ENCODE measurements around the gene MRM2.
A peak's percentile ranks its signal among the peaks of the same experiment; 100 is the strongest.

Gene MRM2

GRCh38 chr7:2209146-2209960 is 32.7 kb downstream of the MRM2 start:
- H3K9me3 Mint-ChIP-seq, result no peaks in the 10 kb centered on the region
- DNase-seq, result peak; percentile 84
- H3K27me3 Mint-ChIP-seq (ENCODE audit: low read depth, poor library complexity), result no peaks in the 10 kb centered on the region
- TF ChIP-seq CTCF (IDR thresholded peaks at IDR 0.05), result peak; percentile 74
- H3K4me3 Mint-ChIP-seq, result no peak overlapping the region
- peaks cover 60% of the 10 kb centered on the region for H3K36me3 Mint-ChIP-seq (ENCODE audit: low read depth)
- H3K4me1 Mint-ChIP-seq, result peaks cover 22% of the 10 kb centered on the region
- peak overlapping the region; percentile 22 for H3K27ac Mint-ChIP-seq

- no peak for DNase-seq
- H3K4me3 Mint-ChIP-seq, result no peak overlapping the region
- no peak overlapping the region for H3K27ac Mint-ChIP-seq
- no peak for TF ChIP-seq CTCF (IDR thresholded peaks at IDR 0.05)
- H3K36me3 Mint-ChIP-seq (ENCODE audit: low read depth), result peaks cover 53% of the 10 kb centered on the region
- peaks cover 29% of the 10 kb centered on the region for H3K4me1 Mint-ChIP-seq
- no peaks in the 10 kb centered on the region for H3K9me3 Mint-ChIP-seq
- no peaks in the 10 kb centered on the region for H3K27me3 Mint-ChIP-seq (ENCODE audit: low read depth, poor library complexity)
Measured at GRCh38 chr7:2208712-2209111, 33.3 kb downstream of the MRM2 start.

GRCh38 chr7:2205036-2205780 is 36.8 kb downstream of the MRM2 start:
- no peak for TF ChIP-seq CTCF (IDR thresholded peaks at IDR 0.05)
- H3K36me3 Mint-ChIP-seq (ENCODE audit: low read depth), result peaks cover 34% of the 10 kb centered on the region
- peaks cover 37% of the 10 kb centered on the region for H3K4me1 Mint-ChIP-seq
- H3K9me3 Mint-ChIP-seq, result no peaks in the 10 kb centered on the region
- no peak overlapping the region for H3K4me3 Mint-ChIP-seq
- H3K27me3 Mint-ChIP-seq (ENCODE audit: low read depth, poor library complexity), result no peaks in the 10 kb centered on the region
- DNase-seq, result no peak
- H3K27ac Mint-ChIP-seq, result peak overlapping the region; percentile 58

- Mint-ChIP-seq H3K4me1 (peaks cover 37% of the 10 kb centered on the region), H3K27me3 (ENCODE audit: low read depth, poor library complexity) (no peaks in the 10 kb centered on the region), H3K4me3 (no peak overlapping the region), H3K36me3 (ENCODE audit: low read depth) (peaks cover 35% of the 10 kb centered on the region), H3K27ac (no peak overlapping the region), H3K9me3 (no peaks in the 10 kb centered on the region)
- TF ChIP-seq CTCF (IDR thresholded peaks at IDR 0.05), result no peak
- no peak for DNase-seq
Measured at GRCh38 chr7:2204446-2204845, 37.6 kb downstream of the MRM2 start.

- DNase-seq, result no peak
Measured at GRCh38 chr7:2203766-2204300, 38.2 kb downstream of the MRM2 start.

More at GRCh38 chr7:2203766-2204300, 38.2 kb downstream of the MRM2 start:
- Mint-ChIP-seq H3K36me3 (ENCODE audit: low read depth) (peaks cover 32% of the 10 kb centered on the region), H3K9me3 (no peaks in the 10 kb centered on the region), H3K4me1 (peaks cover 34% of the 10 kb centered on the region), H3K27me3 (ENCODE audit: low read depth, poor library complexity) (no peaks in the 10 kb centered on the region), H3K27ac (peak overlapping the region; percentile 65), H3K4me3 (no peak overlapping the region)
- no peak for TF ChIP-seq CTCF (IDR thresholded peaks at IDR 0.05)
